Measurements from ENCODE around the gene CLDND1. TPM values are rescaled to one million over a fixed set of nuclear protein-coding genes. Genes with fewer than 3 reads are reported as not detected.

The CLDND1 gene
- total RNA-seq, 2 donors from 2014 or later = 97.7 to 106 TPM

DNA sequence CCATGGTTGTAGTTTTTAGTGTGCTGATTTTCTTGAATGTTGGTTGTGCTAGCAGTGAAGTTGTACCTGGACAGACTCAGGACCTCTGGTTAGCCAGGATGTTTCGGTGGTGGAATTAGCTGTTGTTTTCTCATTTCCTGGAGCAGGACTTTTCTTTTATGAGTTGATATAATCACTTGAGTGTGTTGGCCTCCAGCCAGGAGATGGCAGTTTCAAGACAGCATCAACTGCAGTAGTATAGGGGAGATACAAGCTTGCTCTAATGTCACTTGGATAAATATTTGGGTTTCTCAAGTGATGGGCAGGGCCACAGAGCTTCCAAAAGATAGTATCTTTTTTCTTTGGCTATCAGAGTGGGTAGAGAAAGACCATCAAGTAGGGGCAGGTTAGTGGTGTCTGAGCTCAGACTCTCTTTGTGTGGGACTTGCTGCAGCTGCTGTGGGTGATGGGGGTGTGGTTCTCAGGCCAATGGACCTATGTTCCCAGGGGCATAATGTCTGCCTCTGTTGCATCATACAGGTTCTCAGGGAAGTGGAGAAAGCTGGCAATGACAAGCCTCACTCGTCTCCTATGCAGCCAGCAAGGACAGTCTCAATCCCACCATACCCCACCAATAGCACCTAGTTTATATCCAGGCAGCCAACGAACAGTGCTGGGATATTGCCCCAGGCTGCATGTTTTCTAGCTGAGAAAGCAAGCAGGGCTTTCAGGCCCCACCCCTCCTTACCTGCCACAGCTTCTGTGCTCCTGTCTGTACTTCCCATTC lies 39.8 kb downstream of the CLDND1 start:
- peaks cover 10% of the 10 kb centered on the region for H3K9me3 Mint-ChIP-seq
- 86 to 88% methylated on average over 2 to 3 of the region's 3 CpGs for WGBS, 2 experiments (ENCODE audit: insufficient coverage in 1 of 2, insufficient read length in 1 of 2)
- no peak overlapping the region for H3K4me3 Mint-ChIP-seq

More for the DNA sequence above, 39.8 kb downstream of the CLDND1 start:
- H3K27ac Mint-ChIP-seq = no peak overlapping the region
- no peak overlapping the region for H3K9ac ChIP-seq (ENCODE audit: extremely low read depth, low read length, poor library complexity, severe bottlenecking)
- peaks cover 4% of the 10 kb centered on the region for H3K9me3 ChIP-seq (ENCODE audit: control insufficient read depth, low read length)
- H3K36me3 Mint-ChIP-seq (ENCODE audit: low read depth) = no peaks in the 10 kb centered on the region
- no peak overlapping the region for H3K27ac ChIP-seq (ENCODE audit: low read depth, low read length)
- no peak for DNase-seq
- H3K4me3 ChIP-seq (ENCODE audit: low read length) = no peak overlapping the region
- H3K4me1 ChIP-seq (ENCODE audit: control insufficient read depth, insufficient read depth, low read length) = no peaks in the 10 kb centered on the region
- no peaks in the 10 kb centered on the region for H3K36me3 ChIP-seq (ENCODE audit: control insufficient read depth, insufficient read depth, low read length)
- H3K27me3 Mint-ChIP-seq (ENCODE audit: insufficient read depth) = no peaks in the 10 kb centered on the region
- no peaks in the 10 kb centered on the region for H3K27me3 ChIP-seq (ENCODE audit: control insufficient read depth, insufficient read depth, low read length, poor library complexity, severe bottlenecking)
- TF ChIP-seq, protein P1, sequence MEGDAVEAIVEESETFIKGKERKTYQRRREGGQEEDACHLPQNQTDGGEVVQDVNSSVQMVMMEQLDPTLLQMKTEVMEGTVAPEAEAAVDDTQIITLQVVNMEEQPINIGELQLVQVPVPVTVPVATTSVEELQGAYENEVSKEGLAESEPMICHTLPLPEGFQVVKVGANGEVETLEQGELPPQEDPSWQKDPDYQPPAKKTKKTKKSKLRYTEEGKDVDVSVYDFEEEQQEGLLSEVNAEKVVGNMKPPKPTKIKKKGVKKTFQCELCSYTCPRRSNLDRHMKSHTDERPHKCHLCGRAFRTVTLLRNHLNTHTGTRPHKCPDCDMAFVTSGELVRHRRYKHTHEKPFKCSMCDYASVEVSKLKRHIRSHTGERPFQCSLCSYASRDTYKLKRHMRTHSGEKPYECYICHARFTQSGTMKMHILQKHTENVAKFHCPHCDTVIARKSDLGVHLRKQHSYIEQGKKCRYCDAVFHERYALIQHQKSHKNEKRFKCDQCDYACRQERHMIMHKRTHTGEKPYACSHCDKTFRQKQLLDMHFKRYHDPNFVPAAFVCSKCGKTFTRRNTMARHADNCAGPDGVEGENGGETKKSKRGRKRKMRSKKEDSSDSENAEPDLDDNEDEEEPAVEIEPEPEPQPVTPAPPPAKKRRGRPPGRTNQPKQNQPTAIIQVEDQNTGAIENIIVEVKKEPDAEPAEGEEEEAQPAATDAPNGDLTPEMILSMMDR (conservative IDR thresholded peaks at IDR 0.05) = no peak
- no peaks in the 10 kb centered on the region for H3K4me1 Mint-ChIP-seq

Other genes with a start within 250 kb of the CLDND1 start
- gene OR5H2, start 240.4 kb downstream of the CLDND1 start, total RNA-seq = not detected
- not detected for gene OR5K4, start 169.0 kb downstream of the CLDND1 start, total RNA-seq
- not detected for gene OR5K3, start 132.2 kb downstream of the CLDND1 start, total RNA-seq
- not detected for gene OR5K1, start 59.7 kb downstream of the CLDND1 start, total RNA-seq
- gene OR5K2, start 25.2 kb downstream of the CLDND1 start, total RNA-seq = not detected
- gene GPR15, start 9.1 kb upstream of the CLDND1 start, total RNA-seq = not detected
- gene CPOX, start 70.7 kb upstream of the CLDND1 start, total RNA-seq = 10 to 100 TPM; 18.0 to 20.3 TPM
- gene ST3GAL6, start 240.4 kb upstream of the CLDND1 start, total RNA-seq = 1 to 10 TPM; 8.1 to 9.9 TPM